Inflammatory macrophage (primary cell): ENCODE results near the gene SLC4A5.
A peak's percentile ranks its signal among the peaks of the same experiment; 100 is the strongest.
"Not testable (repeated sequence)": the region's sequence is repeated elsewhere in the genome, so short reads cannot be mapped to it uniquely, and the experiment has no call there.

Experiments used
- DNase-seq, 2 donors: peaks; one replicate each; pipeline ENCODE4 v3.0.0-alpha.2; 2020 to 2022

Gene SLC4A5

GRCh38 chr2:74262681-74263080, 80.5 kb downstream of the SLC4A5 start:
- DNase-seq, result no peak

GRCh38 chr2:74261204-74261864, 81.9 kb downstream of the SLC4A5 start:
- no peak for DNase-seq

- DNase-seq, result no peak
Observed at GRCh38 chr2:74260495-74260894, 82.7 kb downstream of the SLC4A5 start.

- no peak for DNase-seq
Observed at GRCh38 chr2:74259733-74260132, 83.5 kb downstream of the SLC4A5 start.

- DNase-seq, result no peak
Observed at GRCh38 chr2:74259191-74259590, 84.0 kb downstream of the SLC4A5 start.

GRCh38 chr2:74255660-74256213, 87.5 kb downstream of the SLC4A5 start:
- DNase-seq, result no peak

GRCh38 chr2:74253971-74254310, 89.3 kb downstream of the SLC4A5 start:
- no peak for DNase-seq

GRCh38 chr2:74253306-74253970, 89.8 kb downstream of the SLC4A5 start:
- DNase-seq, result no peak

GRCh38 chr2:74252862-74253261, 90.4 kb downstream of the SLC4A5 start:
- DNase-seq, result no peak

- DNase-seq, result no peak
Observed at GRCh38 chr2:74252036-74252435, 91.2 kb downstream of the SLC4A5 start.

- DNase-seq, result peak; percentile 22 to 24
Observed at GRCh38 chr2:74250189-74250631, 93.0 kb downstream of the SLC4A5 start.

- no peak for DNase-seq
Observed at GRCh38 chr2:74249406-74250122, 93.7 kb downstream of the SLC4A5 start.

GRCh38 chr2:74246496-74247195, 96.6 kb downstream of the SLC4A5 start:
- no peak for DNase-seq

- DNase-seq, result no peak
Observed at GRCh38 chr2:74244286-74244685, 98.9 kb downstream of the SLC4A5 start.

- DNase-seq, result no peak
Observed at GRCh38 chr2:74242354-74243071, 100.7 kb downstream of the SLC4A5 start.

- DNase-seq, result no peak
Observed at GRCh38 chr2:74239346-74239745, 103.9 kb downstream of the SLC4A5 start.

GRCh38 chr2:74238879-74239278, 104.3 kb downstream of the SLC4A5 start:
- DNase-seq, result no peak

- DNase-seq, result no peak
Observed at GRCh38 chr2:74235041-74235440, 108.2 kb downstream of the SLC4A5 start.

- DNase-seq, result no peak
Observed at GRCh38 chr2:74233648-74234047, 109.6 kb downstream of the SLC4A5 start.

GRCh38 chr2:74232426-74232825, 110.8 kb downstream of the SLC4A5 start:
- no peak for DNase-seq

GRCh38 chr2:74229865-74230264, 113.4 kb downstream of the SLC4A5 start:
- not testable (repeated sequence) for DNase-seq

GRCh38 chr2:74228772-74229171, 114.4 kb downstream of the SLC4A5 start:
- DNase-seq, result no peak
